OCI-M2 (cell line): ENCODE results near the gene PTPRN2.
"Not testable (repeated sequence)": the region's sequence is repeated elsewhere in the genome, so short reads cannot be mapped to it uniquely, and the experiment has no call there.

Experiments used
- DNase-seq: peaks from one replicate; lab custom pipeline; 2025; ENCODE audit not compliant: unreplicated experiment; lab: John Stamatoyannopoulos, UW

The PTPRN2 gene

DNA sequence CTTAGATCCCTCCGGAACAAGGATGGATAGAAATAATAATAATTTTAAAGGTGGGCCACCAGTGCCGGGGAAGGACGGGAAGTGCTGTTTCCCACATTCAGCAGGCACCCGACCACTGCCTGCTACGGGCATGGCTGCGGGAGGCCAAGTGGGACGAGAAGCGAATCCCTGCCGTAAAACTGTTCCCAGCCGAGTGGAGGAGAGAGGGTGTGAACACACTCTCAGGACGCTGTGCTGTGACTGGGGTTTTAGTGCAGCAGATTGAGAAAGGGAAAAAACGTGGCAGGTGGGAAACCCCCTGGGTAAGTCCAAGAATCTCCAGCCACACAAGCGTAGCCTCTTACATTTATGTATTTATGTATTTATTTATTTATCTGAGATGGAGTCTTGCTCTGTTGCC lies 1092.0 kb downstream of the PTPRN2 start:
- no peak for DNase-seq

- DNase-seq, result no peak
Measured at GRCh38 chr7:157495177-157495553, 1092.5 kb downstream of the PTPRN2 start.

DNA sequence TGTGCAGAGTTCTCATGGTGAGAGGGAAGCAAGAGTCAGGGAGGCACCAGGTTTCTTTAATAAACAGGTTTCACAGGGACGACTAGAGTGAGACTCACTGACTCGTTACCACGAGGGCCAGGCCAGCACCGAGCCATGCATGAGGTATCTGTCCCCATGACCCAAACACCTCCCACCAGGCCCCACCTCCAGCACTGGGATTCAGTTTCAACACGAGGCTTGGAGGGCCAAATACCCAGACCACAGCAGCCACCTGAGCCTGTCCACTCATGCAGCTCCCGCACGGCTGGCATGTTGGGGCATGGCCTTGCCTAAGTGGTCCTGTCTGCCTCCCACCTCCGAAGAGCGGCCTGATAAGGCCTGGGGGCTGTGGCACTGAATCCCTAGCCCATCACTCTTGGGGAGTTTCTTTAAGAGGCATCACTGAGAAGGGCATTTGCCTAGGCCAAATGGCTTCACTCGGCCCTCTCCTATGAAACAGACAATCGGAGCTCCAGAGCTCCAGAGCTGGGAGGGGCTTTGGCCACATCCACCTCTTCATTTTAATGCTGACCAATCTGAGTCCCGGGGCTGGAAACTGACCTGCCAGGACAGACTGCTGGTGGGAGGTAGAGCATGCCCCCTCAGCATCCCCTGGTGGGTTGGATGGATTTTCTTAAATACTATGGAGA lies 1093.0 kb downstream of the PTPRN2 start:
- DNase-seq, result no peak

GRCh38 chr7:157493776-157494175 lies 1093.8 kb downstream of the PTPRN2 start:
- DNase-seq, result no peak

DNA sequence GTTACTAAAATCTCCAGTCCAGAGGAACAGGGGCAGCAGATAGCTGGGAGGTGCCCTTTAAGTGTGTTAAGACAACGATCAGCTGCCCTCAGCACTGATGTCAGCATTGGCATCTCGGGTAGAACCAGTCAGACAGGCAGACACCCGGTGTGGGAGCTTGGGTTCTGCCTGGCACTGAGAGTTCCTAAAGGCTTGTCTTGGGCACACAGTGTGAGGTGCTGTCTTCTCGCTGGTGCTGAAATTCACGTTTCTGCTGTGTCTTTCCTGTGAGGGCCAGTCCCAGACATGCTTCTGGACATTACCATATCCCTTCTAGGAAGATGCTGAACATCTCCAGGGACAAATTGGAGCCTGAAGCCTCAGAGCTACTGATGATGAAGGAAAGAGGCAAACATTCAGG lies 1094.6 kb downstream of the PTPRN2 start:
- DNase-seq, result no peak

DNA sequence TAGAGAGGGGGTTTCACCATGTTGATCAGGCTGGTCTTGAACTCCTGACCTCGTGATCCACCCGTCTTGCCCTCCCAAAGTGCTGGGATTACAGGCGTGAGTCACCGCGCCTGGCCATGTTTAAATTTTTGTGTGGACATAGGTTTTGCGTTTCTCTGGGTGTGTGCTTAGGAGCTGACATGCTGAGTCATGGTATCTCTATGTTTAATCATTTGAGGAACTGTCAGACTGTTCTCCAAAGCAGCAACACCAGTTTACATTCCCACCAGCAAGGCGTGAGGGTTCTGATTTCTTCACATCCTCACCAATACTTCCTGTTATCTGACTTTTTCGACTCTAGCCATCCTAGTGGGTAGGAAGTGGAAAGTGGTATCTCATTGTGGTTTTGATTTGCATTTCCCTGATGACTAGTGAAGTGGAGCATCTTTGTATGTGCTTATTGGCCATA lies 1097.1 kb downstream of the PTPRN2 start:
- DNase-seq, result no peak

GRCh38 chr7:157489870-157490269 lies 1097.8 kb downstream of the PTPRN2 start:
- not testable (repeated sequence) for DNase-seq
